Stimulated activated CD4-positive, alpha-beta T cell treated with anti-CD3 and anti-CD28 coated beads, Interleukin-1b, Interleukin-23, amount 100 ng/mL, for 1 hour (primary cell): Measurements from ENCODE around the gene MYOD1.

Experiments
- DNase-seq, 2 donors: peaks; one replicate each; pipeline ENCODE4 v3.0.0-alpha.2; 2020; ENCODE audit warnings: low read depth in 2 of 2

The MYOD1 gene

DNA sequence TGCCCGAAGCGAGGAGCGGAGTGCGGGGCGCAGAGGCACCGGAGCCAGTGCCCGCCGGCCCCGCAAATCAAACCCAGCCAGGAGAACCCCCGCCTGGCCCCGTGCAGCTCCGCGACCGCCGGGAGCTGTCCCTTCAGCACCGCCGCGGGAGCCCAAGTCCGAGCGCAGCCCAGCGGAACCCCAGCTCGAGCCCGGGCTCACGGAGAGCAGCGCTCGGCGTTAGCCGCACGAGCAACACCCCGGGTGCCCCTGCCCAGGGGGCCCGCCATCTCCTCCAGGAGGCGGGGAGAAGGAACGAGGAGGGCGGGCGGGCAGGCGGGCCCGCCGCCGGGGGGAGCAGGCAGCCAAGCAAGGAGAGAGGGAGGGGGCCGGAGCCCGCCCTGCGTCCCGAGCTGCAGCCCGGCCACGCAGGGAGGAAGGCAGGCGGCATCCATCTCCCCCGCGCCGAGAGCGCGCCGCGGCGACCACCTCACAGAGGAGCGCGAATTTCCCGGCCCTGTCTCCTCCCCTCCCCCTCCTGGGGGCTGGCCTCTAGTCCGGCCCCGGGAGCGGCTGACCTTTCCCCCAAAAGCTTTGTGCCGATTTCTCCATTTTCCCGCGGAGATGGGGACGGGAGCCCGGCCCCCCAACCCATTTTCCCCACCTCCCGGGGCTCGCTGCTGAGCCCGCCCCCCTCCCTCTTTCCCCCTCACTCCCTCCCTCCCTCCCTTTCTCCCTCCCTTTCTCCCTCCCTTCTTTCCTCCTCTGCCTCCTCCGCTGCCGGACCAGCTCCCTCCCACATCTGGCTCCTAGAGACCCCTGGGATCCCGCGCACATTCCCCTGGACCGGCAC is 15.8 kb downstream of the MYOD1 start:
- DNase-seq: no peak

- no peak for DNase-seq
Observed at GRCh38 chr11:17735818-17736578, 16.6 kb downstream of the MYOD1 start.

- no peak for DNase-seq
Observed at GRCh38 chr11:17736579-17736893, 17.2 kb downstream of the MYOD1 start.

GRCh38 chr11:17736930-17737817 is 17.8 kb downstream of the MYOD1 start:
- no peak for DNase-seq

DNA sequence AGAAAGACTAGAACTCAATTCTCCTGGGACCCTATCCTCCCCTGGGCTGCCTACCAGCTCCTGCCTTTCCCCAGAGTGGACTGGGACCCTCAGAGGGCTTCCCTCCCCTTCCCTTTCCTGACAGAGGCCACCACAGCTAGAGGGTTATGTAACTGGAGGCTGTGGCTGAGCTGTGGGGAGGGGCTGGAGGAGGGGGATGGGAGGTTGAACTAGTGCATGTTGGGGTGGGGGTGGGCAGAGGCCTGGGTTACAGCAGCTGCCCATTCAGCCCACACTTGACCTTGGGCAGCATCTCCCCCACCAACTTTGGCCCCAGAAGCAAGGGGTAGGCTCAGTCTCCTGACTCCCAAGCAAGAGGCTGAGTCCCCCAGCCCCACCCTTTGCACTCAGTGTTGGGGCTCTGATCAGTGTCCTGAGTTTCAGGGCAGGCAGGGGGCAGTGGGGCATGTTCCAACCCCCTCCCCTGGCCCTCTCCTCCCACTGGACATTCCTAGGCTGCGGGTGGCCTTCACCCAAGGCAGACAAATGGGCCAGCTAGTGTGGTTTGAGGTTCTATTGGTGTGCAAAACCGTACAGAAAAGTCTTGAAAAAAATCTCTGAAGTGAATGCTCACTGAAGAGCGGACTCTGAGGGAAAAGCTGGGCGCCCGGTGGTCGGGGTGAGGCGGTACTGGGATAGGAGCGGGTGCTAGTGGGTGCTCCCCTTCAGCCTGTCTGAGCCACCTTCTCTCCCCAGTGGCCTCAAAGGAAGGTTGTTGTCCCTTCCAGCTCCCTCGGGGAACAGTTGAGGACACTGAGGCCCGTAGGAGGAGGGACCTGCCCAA is 19.0 kb downstream of the MYOD1 start:
- DNase-seq: no peak

GRCh38 chr11:17739945-17740338 is 20.6 kb downstream of the MYOD1 start:
- DNase-seq: no peak

- DNase-seq: no peak
Observed at GRCh38 chr11:17740649-17741235, 21.4 kb downstream of the MYOD1 start.

DNA sequence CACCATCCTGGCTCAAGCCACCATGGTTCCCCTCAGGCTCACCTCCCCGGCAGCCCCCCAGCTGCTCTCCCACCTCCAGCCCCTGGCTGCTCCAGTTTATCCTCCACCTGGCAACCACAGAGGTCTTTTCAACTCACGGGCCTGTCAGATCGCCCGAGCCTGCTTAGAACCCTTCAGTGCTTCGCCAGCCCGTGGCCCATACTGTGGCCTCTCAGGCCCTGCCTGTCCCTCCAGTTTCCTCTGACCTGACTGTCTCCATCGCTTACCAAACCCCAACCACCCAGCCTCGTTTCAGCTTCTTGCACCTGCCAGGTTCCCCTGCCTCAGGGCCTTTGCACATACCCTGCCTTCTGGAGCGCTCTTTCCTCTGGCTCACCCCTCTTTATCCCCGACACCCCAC is 22.1 kb downstream of the MYOD1 start:
- no peak for DNase-seq

- DNase-seq: no peak
Observed at GRCh38 chr11:17742019-17742418, 22.6 kb downstream of the MYOD1 start.

- DNase-seq: no peak
Observed at GRCh38 chr11:17743026-17743807, 23.8 kb downstream of the MYOD1 start.

- no peak for DNase-seq
Observed at GRCh38 chr11:17743808-17744119, 24.4 kb downstream of the MYOD1 start.

GRCh38 chr11:17744151-17744940 is 25.0 kb downstream of the MYOD1 start:
- no peak for DNase-seq

DNA sequence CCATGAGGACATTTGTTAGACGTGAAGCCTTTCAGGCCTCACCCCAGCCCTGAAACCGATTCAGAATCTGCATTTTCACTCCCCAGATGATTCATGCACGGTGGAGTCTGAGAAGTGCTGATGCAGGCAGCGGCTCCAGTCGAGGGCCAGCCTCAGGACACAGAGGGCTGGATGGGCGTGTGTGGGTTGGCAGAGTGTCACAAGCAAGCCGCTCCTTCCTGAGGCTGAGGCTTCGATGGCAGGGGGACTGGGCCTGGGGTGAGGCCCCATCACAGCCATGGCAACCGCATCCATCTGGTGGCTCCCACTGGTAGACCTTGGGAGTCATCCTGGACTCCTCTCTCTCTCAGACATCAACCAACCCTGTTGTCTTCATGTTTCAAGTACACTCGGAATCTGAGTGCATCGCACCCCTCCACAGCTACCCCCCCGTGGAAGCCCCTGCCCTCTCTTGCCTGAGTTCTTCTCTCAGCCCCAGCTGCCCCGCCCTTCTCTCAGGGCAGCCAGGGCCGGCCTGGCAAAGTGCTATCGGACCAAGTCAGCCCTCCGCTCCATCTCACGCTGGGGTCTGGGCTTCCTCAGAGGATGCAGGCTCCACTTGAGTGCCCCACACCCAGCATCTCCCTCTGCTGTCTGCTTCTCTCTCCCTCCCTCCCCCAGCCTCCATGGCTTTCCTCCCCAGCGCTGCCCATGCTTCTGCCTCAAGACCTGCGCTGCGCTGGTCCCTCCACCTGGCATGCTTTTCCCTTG is 25.8 kb downstream of the MYOD1 start:
- no peak for DNase-seq

DNA sequence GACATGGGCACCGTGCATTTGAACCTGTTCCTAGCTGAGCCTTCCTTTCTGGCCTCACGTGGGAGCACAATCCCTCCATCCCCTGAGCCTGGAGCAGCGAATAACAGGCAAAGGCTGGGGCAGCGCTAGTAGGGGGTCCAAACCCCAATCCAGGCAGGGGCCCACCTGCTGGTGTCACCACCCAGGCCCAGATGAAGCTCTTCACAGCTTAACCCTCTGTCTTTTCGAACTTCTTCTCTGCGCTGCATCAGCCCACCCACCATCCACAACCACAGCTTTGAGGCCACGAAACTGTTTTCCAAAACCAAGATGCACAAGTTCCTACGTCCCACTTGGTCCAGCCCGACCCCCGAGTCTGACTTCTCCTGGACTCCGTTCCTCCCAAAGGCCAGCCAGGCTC is 26.7 kb downstream of the MYOD1 start:
- no peak for DNase-seq

DNA sequence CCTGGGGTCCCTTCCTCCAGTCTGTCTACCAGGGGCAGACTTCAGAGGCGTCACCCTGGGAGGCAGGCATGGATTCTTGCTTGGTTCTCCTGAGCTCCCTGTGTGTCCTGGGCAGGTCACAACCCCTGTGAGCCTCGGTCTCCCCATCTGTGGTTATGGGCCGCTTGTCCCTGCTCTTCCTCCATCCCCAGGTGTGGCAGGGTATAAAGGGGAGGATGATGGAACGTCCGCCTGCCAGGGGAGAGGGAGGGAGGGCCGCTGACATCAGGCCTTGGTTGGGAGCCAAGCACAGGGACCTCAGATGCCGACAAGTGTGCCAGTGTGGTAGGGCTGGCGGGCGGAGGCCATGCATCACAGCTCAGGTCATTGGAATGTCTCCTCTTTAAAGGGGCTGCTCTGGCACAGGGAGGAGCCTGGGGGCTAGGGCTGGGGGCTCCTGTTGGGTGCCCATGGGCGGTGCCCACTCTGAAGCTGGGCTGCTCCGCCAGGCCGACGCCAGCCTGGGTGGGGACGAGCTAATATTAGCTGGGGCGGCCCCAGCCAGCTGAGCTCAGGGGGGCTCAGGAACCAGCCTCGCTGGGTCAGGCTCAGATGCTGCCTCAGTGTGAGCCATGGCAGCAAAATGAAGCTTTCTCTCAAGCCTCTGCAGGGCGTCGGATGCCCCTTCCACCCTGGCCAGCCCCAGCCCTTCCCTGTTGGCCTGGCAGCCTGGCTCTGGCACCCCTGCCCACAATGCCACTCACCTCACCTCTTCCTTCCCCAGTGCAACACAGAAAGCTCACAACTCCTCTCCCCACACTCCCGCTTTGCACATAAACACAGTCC is 28.0 kb downstream of the MYOD1 start:
- no peak for DNase-seq

- DNase-seq: no peak
Observed at GRCh38 chr11:17748044-17748443, 28.7 kb downstream of the MYOD1 start.

DNA sequence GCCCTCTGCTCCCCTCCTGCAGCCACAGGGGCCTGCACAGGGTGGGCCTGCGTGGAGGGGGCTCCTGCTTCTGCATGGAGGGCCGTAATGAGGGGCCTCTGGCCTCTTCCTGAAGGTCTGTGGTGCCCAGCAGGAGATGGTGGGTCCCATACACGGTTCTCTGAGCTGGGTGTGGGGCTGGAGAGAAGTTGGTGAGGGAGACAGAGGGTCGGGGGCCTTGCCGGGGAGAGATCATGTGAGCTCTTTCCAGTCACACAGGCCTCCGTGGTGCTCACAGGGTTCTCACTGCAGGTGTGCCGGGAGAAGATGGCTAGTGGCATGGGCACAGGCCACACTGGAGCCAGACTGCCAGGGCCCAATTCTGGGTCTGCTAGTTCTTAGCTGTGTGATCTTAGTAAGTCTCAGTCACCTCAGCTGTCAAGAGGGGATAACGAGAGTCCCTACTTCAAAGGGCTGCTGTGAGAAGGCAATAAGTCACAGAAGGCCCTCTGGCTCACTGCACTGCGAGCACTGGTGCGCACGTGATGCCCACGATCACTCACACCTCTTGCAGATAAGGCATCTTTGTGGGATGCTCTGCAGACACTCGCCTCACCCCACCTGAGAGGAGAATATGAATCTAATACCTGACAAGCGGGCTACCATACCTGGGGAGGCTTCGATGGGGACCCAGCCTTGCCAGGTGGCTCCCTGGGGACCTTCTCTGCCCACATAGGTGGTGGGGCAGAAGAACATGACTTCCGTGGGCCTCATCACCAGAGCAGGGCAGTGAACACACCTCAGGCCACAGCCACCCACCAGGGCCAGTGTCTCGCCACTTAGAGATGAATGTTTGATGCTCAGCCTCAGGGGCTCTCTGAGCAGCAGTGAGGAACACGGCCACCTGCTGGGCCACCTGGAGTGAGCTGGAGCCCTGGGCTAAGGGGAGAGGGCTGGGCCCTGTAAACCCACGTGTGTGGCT is 29.7 kb downstream of the MYOD1 start:
- no peak for DNase-seq
